ENCODE measurements around the gene KTI12.
"Not testable (repeated sequence)": the region's sequence is repeated elsewhere in the genome, so short reads cannot be mapped to it uniquely, and the experiment has no call there.

KTI12 gene

GRCh38 chr1:52034050-52034384 lies 407 bp upstream of the KTI12 start:
- TF ChIP-seq HDGF (IDR thresholded peaks at IDR 0.05; ENCODE audit: borderline replicate concordance) (no peak), TARDBP (IDR thresholded peaks at IDR 0.05) (no peak), NFRKB (IDR thresholded peaks at IDR 0.05) (no peak), ELF4 (IDR thresholded peaks at IDR 0.05) (no peak), SP1 (IDR thresholded peaks at IDR 0.05) (no peak), L3MBTL2 (conservative IDR thresholded peaks at IDR 0.05) (no peak), BHLHE40 (IDR thresholded peaks at IDR 0.05; ENCODE audit: borderline replicate concordance) (no peak), ARNT (IDR thresholded peaks at IDR 0.05) (no peak), FOXM1 (IDR thresholded peaks at IDR 0.05; ENCODE audit: borderline replicate concordance) (no peak), FOXK2 (IDR thresholded peaks at IDR 0.05) (no peak), FOXA1 (IDR thresholded peaks at IDR 0.05) (no peak), ZNF384 (IDR thresholded peaks at IDR 0.05) (no peak), LEF1 (IDR thresholded peaks at IDR 0.05; ENCODE audit: borderline replicate concordance) (no peak), SUZ12 (IDR thresholded peaks at IDR 0.05) (no peak), PKNOX1 (IDR thresholded peaks at IDR 0.05) (no peak), CTBP1 (IDR thresholded peaks at IDR 0.05; ENCODE audit: borderline replicate concordance) (no peak)
- no peak for DNase-seq (ENCODE audit: extremely low spot score)
- POLR2A ChIA-PET: interaction anchor here (0.9 to 4.9 kb wide), 2 partner anchors 8 to 21 kb away, joined by 4 to 64 read pairs; partner anchors contain the start of genes BTF3L4 and TXNDC12
- CTCF ChIA-PET: interaction anchor here (0.7 kb wide), 1 partner anchor 106 kb away, joined by 3 read pairs; no protein-coding TSS in a partner anchor

- ChIA-PET POLR2A (interaction anchor here (4.9 kb wide), 1 partner anchor 22 kb away, joined by 64 read pairs; the partner anchor contains the start of genes BTF3L4 and TXNDC12), CTCF (no interaction called here)
- TF ChIP-seq SP1 (IDR thresholded peaks at IDR 0.05): no peak
- no peak for TF ChIP-seq FOXM1 (IDR thresholded peaks at IDR 0.05; ENCODE audit: borderline replicate concordance)
- no peak for TF ChIP-seq ARNT (IDR thresholded peaks at IDR 0.05)
- TF ChIP-seq BHLHE40 (IDR thresholded peaks at IDR 0.05; ENCODE audit: borderline replicate concordance): no peak
- TF ChIP-seq CTBP1 (IDR thresholded peaks at IDR 0.05; ENCODE audit: borderline replicate concordance): no peak
- no peak for TF ChIP-seq TARDBP (IDR thresholded peaks at IDR 0.05)
- no peak for TF ChIP-seq ELF4 (IDR thresholded peaks at IDR 0.05)
- TF ChIP-seq FOXA1 (IDR thresholded peaks at IDR 0.05): no peak
- TF ChIP-seq FOXK2 (IDR thresholded peaks at IDR 0.05): no peak
- DNase-seq (ENCODE audit: extremely low spot score): peak; percentile 28
These were observed 852 bp downstream of the KTI12 start for GRCh38 chr1:52032785-52033131.

- ChIA-PET POLR2A (interaction anchor here (4.9 kb wide), 1 partner anchor 23 kb away, joined by 64 read pairs; the partner anchor contains the start of genes BTF3L4 and TXNDC12), CTCF (no interaction called here)
- no peak for TF ChIP-seq FOXM1 (IDR thresholded peaks at IDR 0.05; ENCODE audit: borderline replicate concordance)
- TF ChIP-seq L3MBTL2 (conservative IDR thresholded peaks at IDR 0.05): no peak
- TF ChIP-seq TARDBP (IDR thresholded peaks at IDR 0.05): no peak
- TF ChIP-seq CTBP1 (IDR thresholded peaks at IDR 0.05; ENCODE audit: borderline replicate concordance): no peak
- TF ChIP-seq LEF1 (IDR thresholded peaks at IDR 0.05; ENCODE audit: borderline replicate concordance): no peak
- no peak for TF ChIP-seq ZNF384 (IDR thresholded peaks at IDR 0.05)
- no peak for TF ChIP-seq FOXK2 (IDR thresholded peaks at IDR 0.05)
- no peak for TF ChIP-seq FOXA1 (IDR thresholded peaks at IDR 0.05)
- no peak for TF ChIP-seq NFRKB (IDR thresholded peaks at IDR 0.05)
- TF ChIP-seq SUZ12 (IDR thresholded peaks at IDR 0.05): no peak
- no peak for TF ChIP-seq ELF4 (IDR thresholded peaks at IDR 0.05)
- no peak for TF ChIP-seq HDGF (IDR thresholded peaks at IDR 0.05; ENCODE audit: borderline replicate concordance)
- TF ChIP-seq PKNOX1 (IDR thresholded peaks at IDR 0.05): no peak
- TF ChIP-seq BHLHE40 (IDR thresholded peaks at IDR 0.05; ENCODE audit: borderline replicate concordance): no peak
- no peak for TF ChIP-seq ARNT (IDR thresholded peaks at IDR 0.05)
- TF ChIP-seq SP1 (IDR thresholded peaks at IDR 0.05): no peak
- no peak for DNase-seq (ENCODE audit: extremely low spot score)
These were observed 1.4 kb downstream of the KTI12 start for GRCh38 chr1:52032124-52032784.

GRCh38 chr1:52028839-52029238 lies 4.8 kb downstream of the KTI12 start:
- CTCF ChIA-PET; DNase-seq (ENCODE audit: extremely low spot score): not testable (repeated sequence)
- POLR2A ChIA-PET: interaction anchor here (0.8 to 1.7 kb wide), 2 partner anchors 25 to 26 kb away, joined by 3 to 9 read pairs; partner anchors contain the start of gene TXNDC12

GRCh38 chr1:52028328-52028727 lies 5.3 kb downstream of the KTI12 start:
- POLR2A ChIA-PET: interaction anchor here (0.8 to 1.7 kb wide), 2 partner anchors 26 to 27 kb away, joined by 3 to 9 read pairs; partner anchors contain the start of gene TXNDC12

GRCh38 chr1:52026278-52026677 lies 7.3 kb downstream of the KTI12 start:
- POLR2A ChIA-PET: no interaction called here
- no peak for DNase-seq (ENCODE audit: extremely low spot score)
- CTCF ChIA-PET: no interaction called here
- TF ChIP-seq SUZ12 (IDR thresholded peaks at IDR 0.05) (no peak), L3MBTL2 (conservative IDR thresholded peaks at IDR 0.05) (no peak), HDGF (IDR thresholded peaks at IDR 0.05; ENCODE audit: borderline replicate concordance) (no peak), TARDBP (IDR thresholded peaks at IDR 0.05) (no peak), CTBP1 (IDR thresholded peaks at IDR 0.05; ENCODE audit: borderline replicate concordance) (no peak), BHLHE40 (IDR thresholded peaks at IDR 0.05; ENCODE audit: borderline replicate concordance) (no peak), PKNOX1 (IDR thresholded peaks at IDR 0.05) (no peak), NFRKB (IDR thresholded peaks at IDR 0.05) (no peak), ZNF384 (IDR thresholded peaks at IDR 0.05) (no peak), SP1 (IDR thresholded peaks at IDR 0.05) (no peak), LEF1 (IDR thresholded peaks at IDR 0.05; ENCODE audit: borderline replicate concordance) (no peak), ELF4 (IDR thresholded peaks at IDR 0.05) (no peak)

More at GRCh38 chr1:52028328-52028727, 5.3 kb downstream of the KTI12 start:
- CTCF ChIA-PET: no interaction called here
- no peak for TF ChIP-seq SP1 (IDR thresholded peaks at IDR 0.05)
- no peak for TF ChIP-seq SUZ12 (IDR thresholded peaks at IDR 0.05)
- TF ChIP-seq FOXM1 (IDR thresholded peaks at IDR 0.05; ENCODE audit: borderline replicate concordance): no peak
- no peak for TF ChIP-seq ELF4 (IDR thresholded peaks at IDR 0.05)
- no peak for TF ChIP-seq ARNT (IDR thresholded peaks at IDR 0.05)
- no peak for TF ChIP-seq BHLHE40 (IDR thresholded peaks at IDR 0.05; ENCODE audit: borderline replicate concordance)
- DNase-seq (ENCODE audit: extremely low spot score): no peak

Measured in HEK293T (cell line).